H1 (cell line): ENCODE data around the gene NR1D2. TPM values are rescaled to one million over a fixed set of nuclear protein-coding genes. Genes with fewer than 3 reads are reported as not detected.

Source experiments
- CTCF ChIA-PET: fragments of 300-600 bp; sonication (Branson Sonifier 250); formaldehyde crosslinking; loops from one replicate; lab custom pipeline; 2021; ENCODE audit not compliant: partially characterized antibody; lab: Charles Lee
- POLR2A ChIA-PET: fragments of 300-600 bp; sonication (Branson Sonifier 250); formaldehyde crosslinking; loops from one replicate; lab custom pipeline; 2021; ENCODE audit warnings: inconsistent platforms; ENCODE audit not compliant: partially characterized antibody; lab: Charles Lee
- DNase-seq, 2 experiments: peaks; one replicate each; pipeline versions ENCODE4 v3.0.0 to v3.0.0-alpha.2; 2010 to 2022; ENCODE audit warnings: low spot score in 2 of 2, low read depth in 1 of 2, mixed read lengths in 1 of 2
- FAIRE-seq: peaks from 2 replicates; lab custom pipeline; 2011; peaks lifted over from hg19 to GRCh38; lab: Jason Lieb, UNC
- H2AFZ ChIP-seq: 2 replicates; pipeline ENCODE4 v1.8.1; 2012; ENCODE audit warnings: low read length, inconsistent platforms
- H2AK5ac ChIP-seq: 2 replicates; pipeline ENCODE4 v1.6.1; 2013; ENCODE audit warnings: low read depth, low read length
- H2BK120ac ChIP-seq: replicated peaks from 2 replicates; pipeline ENCODE3; 2013; ENCODE audit warnings: low read depth, low read length, inconsistent platforms
- H2BK12ac ChIP-seq: 2 replicates; pipeline ENCODE4 v1.6.1; 2013; ENCODE audit warnings: low read depth, low read length
- H2BK15ac ChIP-seq: 2 replicates; pipeline ENCODE4 v1.6.1; 2013; ENCODE audit warnings: low read length
- H2BK20ac ChIP-seq: 2 replicates; pipeline ENCODE4 v1.6.1; 2013; ENCODE audit warnings: low read length
- H2BK5ac ChIP-seq: 2 replicates; pipeline ENCODE4 v1.6.1; 2013; ENCODE audit warnings: low read depth, low read length
- H3K14ac ChIP-seq: 2 replicates; pipeline ENCODE4 v1.6.1; 2013; ENCODE audit warnings: inconsistent platforms; ENCODE audit not compliant: insufficient read length
- H3K18ac ChIP-seq: 2 replicates; pipeline ENCODE4 v1.6.1; 2013; ENCODE audit warnings: low read length; ENCODE audit errors: extremely low read depth
- H3K23ac ChIP-seq: 2 replicates; pipeline ENCODE4 v1.6.1; 2013; ENCODE audit warnings: inconsistent platforms; ENCODE audit not compliant: insufficient read length
- H3K23me2 ChIP-seq: 2 replicates; pipeline ENCODE4 v1.6.1; 2013; ENCODE audit warnings: low read depth, low read length
- H3K27ac ChIP-seq: 2 replicates; pipeline ENCODE4 v1.6.1; 2011; ENCODE audit warnings: low read depth, low read length, inconsistent platforms
- H3K27me3 ChIP-seq, 4 experiments: replicated peaks in 1 of 4; 1 replicate in 1 of 4; 2 replicates in 3 of 4; pipeline versions ENCODE4 v1.6.1 to v1.8.1; 2011 to 2013; ENCODE audit warnings: low read length in 3 of 4, mild to moderate bottlenecking in 3 of 4, inconsistent platforms in 2 of 4, mixed read lengths in 2 of 4, moderate library complexity in 1 of 4; ENCODE audit not compliant: control insufficient read depth in 3 of 4, insufficient read depth in 3 of 4; ENCODE audit errors: extremely low read depth in 1 of 4
- H3K36me3 ChIP-seq, 4 experiments: 2 replicates each; pipeline versions ENCODE4 v1.6.1 to v1.8.1; 2011 to 2013; ENCODE audit warnings: mild to moderate bottlenecking in 4 of 4, low read length in 3 of 4, moderate library complexity in 2 of 4, control low read depth in 1 of 4, inconsistent platforms in 1 of 4; ENCODE audit not compliant: insufficient read depth in 4 of 4, control insufficient read depth in 2 of 4
- H3K4ac ChIP-seq: replicated peaks from 2 replicates; pipeline ENCODE3; 2013; ENCODE audit warnings: low read length, low read depth, mixed read lengths, inconsistent platforms; ENCODE audit not compliant: insufficient read length
- H3K4me1 ChIP-seq, 4 experiments: replicated peaks in 1 of 4; 1 replicate in 1 of 4; 2 replicates in 3 of 4; pipeline versions ENCODE4 v1.6.1 to v1.8.1; 2011 to 2013; ENCODE audit warnings: low read length in 3 of 4, inconsistent platforms in 2 of 4, mixed read lengths in 1 of 4; ENCODE audit not compliant: insufficient read depth in 4 of 4, control insufficient read depth in 3 of 4
- H3K4me2 ChIP-seq, 2 experiments: 2 replicates each; pipeline versions ENCODE4 v1.6.1 to v1.8.1; 2011 to 2013; ENCODE audit warnings: low read depth in 2 of 2, low read length in 2 of 2, control low read depth in 1 of 2, inconsistent platforms in 1 of 2, mild to moderate bottlenecking in 1 of 2; ENCODE audit not compliant: insufficient read depth in 1 of 2
- H3K4me3 ChIP-seq, 4 experiments: fragments of 200-600, 300-600 bp in 1 of 4; sonication (generic), shearing (Covaris generic), sonication (Bioruptor Twin) in 1 of 4; 2 replicates each; pipeline versions ENCODE4 v1.5.1 to v1.8.1; 2011 to 2016; ENCODE audit warnings: low read length in 4 of 4, low read depth in 3 of 4, control low read depth in 2 of 4, inconsistent platforms in 2 of 4, mild to moderate bottlenecking in 2 of 4, mixed read lengths in 1 of 4, moderate library complexity in 1 of 4; ENCODE audit not compliant: insufficient read depth in 2 of 4; ENCODE audit errors: extremely low read depth in 1 of 4
- H3K56ac ChIP-seq: replicated peaks from 2 replicates; pipeline ENCODE3; 2013; ENCODE audit warnings: low read depth, mild to moderate bottlenecking, mixed read lengths, low read length, inconsistent platforms; ENCODE audit not compliant: insufficient read length
- H3K79me1 ChIP-seq: 2 replicates; pipeline ENCODE4 v1.6.1; 2013; ENCODE audit warnings: low read depth, low read length, control low read depth
- H3K79me2 ChIP-seq, 2 experiments: 2 replicates each; pipeline versions ENCODE4 v1.6.1 to v1.8.1; 2012 to 2013; ENCODE audit warnings: low read length in 2 of 2, mild to moderate bottlenecking in 2 of 2, inconsistent platforms in 1 of 2; ENCODE audit not compliant: insufficient read depth in 2 of 2, control insufficient read depth in 1 of 2
- H3K9ac ChIP-seq, 4 experiments: replicated peaks in 1 of 4; 1 replicate in 1 of 4; 2 replicates in 3 of 4; pipeline versions ENCODE4 v1.6.1 to v1.8.1; 2011 to 2013; ENCODE audit warnings: low read depth in 3 of 4, low read length in 3 of 4, control low read depth in 2 of 4, mild to moderate bottlenecking in 2 of 4, moderate library complexity in 2 of 4, inconsistent platforms in 1 of 4; ENCODE audit errors: extremely low read depth in 1 of 4
- H3K9me3 ChIP-seq, 2 experiments: 2 replicates each; pipeline versions ENCODE4 v1.6.1 to v1.8.1; 2012 to 2013; ENCODE audit warnings: mild to moderate bottlenecking in 2 of 2, moderate library complexity in 2 of 2, control low read depth in 1 of 2, inconsistent platforms in 1 of 2, low read depth in 1 of 2, low read length in 1 of 2, mixed read lengths in 1 of 2; ENCODE audit not compliant: insufficient read depth in 2 of 2
- H4K20me1 ChIP-seq, 2 experiments: replicated peaks in 1 of 2; 2 replicates each; pipeline versions ENCODE3 to v1.8.1; 2011 to 2013; ENCODE audit warnings: inconsistent platforms in 2 of 2, low read length in 2 of 2, mild to moderate bottlenecking in 1 of 2; ENCODE audit not compliant: insufficient read depth in 2 of 2, control insufficient read depth in 1 of 2
- H4K5ac ChIP-seq: 2 replicates; pipeline ENCODE4 v1.6.1; 2013; ENCODE audit warnings: low read length, low read depth, mixed read lengths, inconsistent platforms; ENCODE audit not compliant: insufficient read length
- H4K8ac ChIP-seq: 2 replicates; pipeline ENCODE4 v1.8.0; 2013; ENCODE audit warnings: mild to moderate bottlenecking, moderate library complexity, low read length, inconsistent platforms; ENCODE audit not compliant: insufficient read depth; ENCODE audit errors: extremely low read depth
- H4K91ac ChIP-seq: replicated peaks from 2 replicates; pipeline ENCODE3; 2013; ENCODE audit warnings: low read length, mixed read lengths, inconsistent platforms; ENCODE audit not compliant: insufficient read length
- CTCF ChIP-seq, 3 experiments: IDR thresholded peaks; 1 replicate in 2 of 3; 2 replicates in 1 of 3; pipeline versions ENCODE4 v1.5.1 to v1.6.1; 2011; ENCODE audit warnings: low read length in 3 of 3, mild to moderate bottlenecking in 3 of 3, inconsistent platforms in 2 of 3, low read depth in 1 of 3, moderate library complexity in 1 of 3; ENCODE audit not compliant: insufficient read depth in 1 of 3; ENCODE audit errors: control extremely low read depth in 1 of 3
- POU5F1 ChIP-seq: IDR thresholded peaks from 2 replicates; pipeline ENCODE4 v1.6.1; 2011; ENCODE audit warnings: low read depth, mild to moderate bottlenecking, low read length, moderate library complexity
- RAD21 ChIP-seq, 2 experiments: IDR thresholded peaks in 1 of 2; conservative IDR thresholded peaks in 1 of 2; 2 replicates each; pipeline ENCODE4 v1.6.1; 2011; ENCODE audit warnings: low read depth in 2 of 2, low read length in 2 of 2, improper control_type of control experiment in 1 of 2, inconsistent platforms in 1 of 2, mild to moderate bottlenecking in 1 of 2, moderate library complexity in 1 of 2
- WGBS, 2 experiments: shearing (Covaris generic) in 1 of 2; methylation state at CpG; one replicate each; pipeline versions ENCODE4 v1.1.6 to v1.1.7; 2013 to 2015; ENCODE audit warnings: low lambda C conversion rate in 2 of 2, mixed read lengths in 2 of 2, inconsistent platforms in 1 of 2, low coverage in 1 of 2, missing lambda C conversion rate in 1 of 2; ENCODE audit not compliant: insufficient replicate concordance in 2 of 2, insufficient coverage in 1 of 2, insufficient read length in 1 of 2; ENCODE audit errors: extremely low coverage in 1 of 2, missing lambda C conversion rate in 1 of 2; 5-methylcytosine and 5-hydroxymethylcytosine counted together
- polyA plus RNA-seq, 7 experiments: library from polyadenylated mRNA; depleted of rRNA in 3 of 7; stranded (reverse) in 5 of 7; unstranded in 2 of 7; fragments of >200 nt in 5 of 7; fragments of 200-250 nt in 2 of 7; gene quantifications; 1 replicate in 5 of 7; 2 replicates in 1 of 7; 4 replicates in 1 of 7; pipeline versions ENCODE4 v1.2.1 to v1.2.3, GENCODE V29; 2011 to 2013; ENCODE audit warnings: missing spikeins in 2 of 7, mixed read lengths in 2 of 7
- total RNA-seq: library from RNA; stranded (reverse); fragmentation: NEBNext Ultra II Directional; extraction: Animal tissue kit (Norgen Biotek cat#: 25700); gene quantifications from 2 replicates; pipeline ENCODE4 v1.2.1, GENCODE V29; 2021

The NR1D2 gene
- total and polyA plus RNA-seq, 2 of the 8 experiments (the other 6 are each of a cell fraction or from before 2014, with no cell fraction given), result 5.9 to 21.7 TPM

GRCh38 chr3:23999012-23999641 is 54.0 kb downstream of the NR1D2 start:
- no peak overlapping the region for H4K91ac ChIP-seq
- no peaks in the 10 kb centered on the region for H3K79me2 ChIP-seq
- H4K8ac ChIP-seq, result no peak overlapping the region
- no peak overlapping the region for H3K4me2 ChIP-seq
- H3K36me3 ChIP-seq, result no peaks in the 10 kb centered on the region
- ChIA-PET POLR2A (no interaction called here), CTCF (interaction anchor here (0.7 to 3.9 kb wide), 36 partner anchors 9 to 742 kb away, joined by 3 to 36 read pairs (median 4); no protein-coding TSS in a partner anchor)
- no peak overlapping the region for H2BK20ac ChIP-seq
- no peak overlapping the region for H4K5ac ChIP-seq
- no peak overlapping the region for H3K18ac ChIP-seq
- H2AFZ ChIP-seq, result no peak overlapping the region
- no peaks in the 10 kb centered on the region for H3K79me1 ChIP-seq
- no peak overlapping the region for H2BK15ac ChIP-seq
- H3K9me3 ChIP-seq, result no peaks in the 10 kb centered on the region
- no peaks in the 10 kb centered on the region; the same call in 1 of the 2 replicates for H3K23me2 ChIP-seq
- no peak for TF ChIP-seq POU5F1
- peak; percentile 100 for TF ChIP-seq RAD21 (IDR thresholded peaks at IDR 0.05 in 1 of 2, conservative IDR thresholded peaks at IDR 0.05 in 1 of 2; ENCODE audit: low read depth in 2 of 2, low read length in 2 of 2)
- peak in 2 of 3 experiments; percentile 88 to 94; a peak in 3 of 4 replicates for TF ChIP-seq CTCF (IDR thresholded peaks at IDR 0.05; ENCODE audit: control extremely low read depth in 1 of 3, insufficient read depth in 1 of 3, low read depth in 1 of 3, low read length in 3 of 3)
- no peaks in the 10 kb centered on the region for H3K27me3 ChIP-seq
- no peaks in the 10 kb centered on the region for H4K20me1 ChIP-seq
- FAIRE-seq (peak; percentile 19), DNase-seq (peak; percentile 27 to 92)
- H3K23ac ChIP-seq, result no peak overlapping the region
- no peak overlapping the region for H3K27ac ChIP-seq
- no peaks in the 10 kb centered on the region; a peak in 1 of 7 replicates for H3K4me1 ChIP-seq
- no peak overlapping the region for H2BK12ac ChIP-seq
- H2BK5ac ChIP-seq, result no peak overlapping the region
- no peak overlapping the region for H3K56ac ChIP-seq
- no peak overlapping the region for H3K4ac ChIP-seq
- H2AK5ac ChIP-seq, result no peak overlapping the region
- no peak overlapping the region for H2BK120ac ChIP-seq
- WGBS, 2 experiments, result 32% methylated on average over 5 of the region's 5 CpGs; no CpG with 5 or more reads in 1 of the 2 experiments
- no peak overlapping the region for H3K4me3 ChIP-seq
- H3K14ac ChIP-seq, result no peak overlapping the region
- no peak overlapping the region for H3K9ac ChIP-seq
